NCI-H2107 (cell line): Measurements from ENCODE around the gene ABHD17A.

Experiments used
- DNase-seq: peaks from one replicate; lab custom pipeline; 2025; lab: John Stamatoyannopoulos, UW

ABHD17A gene

DNA sequence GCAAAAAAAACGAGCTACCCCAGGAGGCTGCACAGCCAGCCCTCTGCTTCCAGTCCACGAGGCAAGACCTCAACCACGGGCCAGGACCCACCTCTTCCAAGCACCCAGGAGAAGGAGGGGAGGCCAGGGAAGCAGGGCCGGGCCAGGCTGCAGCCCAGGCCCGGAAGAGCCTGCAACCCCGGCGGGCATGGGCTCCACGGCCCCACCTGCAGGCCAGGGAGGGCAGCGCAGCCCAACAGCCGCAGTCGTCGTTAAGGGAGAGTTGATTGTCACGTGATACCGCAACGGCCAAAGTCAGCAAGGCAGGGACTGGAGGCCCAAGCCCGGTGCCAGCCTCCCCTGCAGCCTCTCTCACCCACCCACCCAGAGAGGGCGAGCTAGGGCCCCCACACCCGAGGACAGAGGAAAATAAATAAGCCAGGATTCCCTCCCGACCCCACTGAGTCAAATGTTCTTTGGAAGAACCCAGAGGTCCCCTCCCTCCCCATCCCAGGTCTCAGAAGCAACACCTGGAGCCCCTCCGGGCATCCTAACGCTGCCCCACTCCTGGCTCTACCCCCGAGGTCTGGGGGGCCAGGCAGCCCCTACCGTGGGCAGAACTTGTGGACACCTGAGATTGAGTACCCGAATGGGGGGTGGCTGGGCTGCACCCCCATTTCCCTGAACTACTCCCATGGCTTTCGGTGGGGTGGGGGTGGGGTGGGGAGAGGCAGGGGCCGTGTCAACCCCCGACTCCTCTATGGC lies 31.8 kb downstream of the ABHD17A start:
- peak; percentile 55 for DNase-seq

- no peak for DNase-seq
Measured at GRCh38 chr19:1852581-1853128, 32.6 kb downstream of the ABHD17A start.

DNA sequence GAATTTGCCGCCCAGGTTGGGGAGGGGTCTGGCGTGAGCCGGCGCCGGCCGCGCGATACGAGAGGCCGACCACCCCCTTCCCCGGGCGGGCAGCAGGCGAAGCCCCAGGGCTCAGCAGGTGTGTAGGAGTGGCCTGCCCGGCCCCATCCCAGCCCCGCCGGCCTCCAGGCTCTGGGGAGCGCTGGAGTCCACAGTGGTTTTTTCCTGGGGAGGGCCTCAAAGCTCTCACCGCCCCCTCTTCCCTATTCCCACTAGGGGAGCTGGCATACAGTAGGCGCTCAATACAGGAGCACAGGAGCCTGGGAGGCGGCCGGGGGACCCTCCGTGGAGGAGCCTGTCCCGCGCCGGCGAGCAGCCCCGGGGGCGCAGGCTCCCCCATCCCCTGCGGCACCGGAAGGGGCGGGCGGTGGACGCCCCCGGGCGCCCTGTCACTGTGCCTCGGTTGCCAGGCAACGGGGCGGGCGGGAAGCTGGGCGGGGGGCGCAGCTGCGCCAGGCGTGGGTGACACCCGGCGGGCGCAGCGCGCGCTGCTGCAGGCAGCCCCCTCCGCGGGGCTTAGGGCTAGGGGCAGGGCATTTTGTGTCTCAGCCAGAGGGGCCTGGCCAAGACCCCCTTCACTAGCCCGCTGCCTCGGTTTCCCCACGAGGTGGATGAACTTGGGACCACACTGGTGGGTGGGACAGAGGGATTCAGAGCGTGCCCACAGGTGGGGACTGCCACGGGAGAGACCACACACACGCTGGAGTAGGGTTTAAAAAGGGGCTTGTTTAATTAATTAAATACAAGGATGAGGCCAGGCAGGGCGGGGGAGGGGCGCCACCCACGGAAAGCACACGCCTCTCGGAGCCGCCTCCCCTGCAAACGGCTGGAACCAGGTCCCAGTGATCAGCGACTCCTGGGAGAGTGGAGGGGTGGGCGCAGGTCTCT lies 33.4 kb downstream of the ABHD17A start:
- no peak for DNase-seq

DNA sequence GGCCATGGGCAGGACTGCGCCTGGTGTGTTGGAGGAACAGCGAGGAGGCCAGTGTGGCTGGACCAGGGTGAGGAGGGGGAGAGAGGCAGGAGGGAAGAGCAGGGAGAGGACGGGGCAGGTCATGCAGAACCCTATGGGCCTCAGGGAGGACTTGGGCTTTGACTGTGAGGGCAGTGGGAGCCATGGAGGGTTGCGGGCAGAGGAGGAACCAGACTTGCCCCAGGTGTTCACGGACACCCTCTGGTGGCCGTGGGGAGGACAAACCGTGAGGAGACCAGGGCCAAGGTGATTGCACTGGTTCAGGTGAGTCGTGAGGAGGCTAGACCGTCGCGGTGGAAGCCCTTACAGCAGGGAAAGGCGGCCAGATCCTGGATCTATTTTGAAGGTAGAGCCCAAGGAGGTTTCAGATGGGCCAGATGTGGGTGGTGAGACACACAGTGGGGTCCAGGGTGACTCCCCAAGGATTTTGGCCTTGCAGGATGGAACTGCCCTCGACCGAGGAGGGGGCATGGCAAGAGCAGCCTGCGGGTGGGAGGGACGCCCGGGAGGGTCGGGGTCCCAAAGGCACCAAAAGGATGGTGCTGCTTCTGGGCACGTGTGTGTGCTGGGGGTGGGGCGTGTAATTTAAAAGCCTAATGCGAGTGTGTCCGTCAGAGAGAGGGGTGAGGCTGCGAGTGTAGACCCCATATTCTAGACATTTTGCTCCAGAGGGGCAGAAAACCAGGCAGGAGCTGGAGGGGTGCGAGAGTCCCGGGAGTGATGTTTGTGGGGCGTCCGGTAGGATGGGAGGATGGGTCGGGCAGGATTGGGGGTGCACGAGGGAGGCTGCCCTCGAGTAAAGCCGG lies 34.3 kb downstream of the ABHD17A start:
- no peak for DNase-seq

DNA sequence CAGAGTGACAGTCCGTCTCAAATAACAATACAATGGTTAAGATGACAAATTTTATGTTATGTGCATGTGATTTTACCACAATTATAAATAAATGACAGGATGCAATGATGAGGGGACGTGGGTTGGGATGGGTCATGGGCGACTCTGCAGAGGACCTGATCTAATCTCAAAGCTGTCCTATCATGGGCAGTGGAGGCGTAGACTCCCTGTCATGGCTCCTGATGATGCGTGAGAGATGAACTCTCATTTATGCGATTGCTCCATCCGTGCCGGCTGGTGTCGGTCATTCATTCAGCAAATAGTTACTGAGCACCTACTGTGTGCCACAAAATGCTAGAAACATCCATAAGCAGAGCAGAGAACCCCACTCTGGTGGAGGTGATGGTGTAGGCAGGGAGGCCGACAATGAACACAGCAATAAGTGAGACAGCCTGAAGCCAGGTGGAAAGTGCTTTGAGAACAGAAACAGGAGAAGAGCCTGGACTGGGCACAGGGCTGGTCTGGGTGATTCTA lies 35.4 kb downstream of the ABHD17A start:
- DNase-seq: no peak

DNA sequence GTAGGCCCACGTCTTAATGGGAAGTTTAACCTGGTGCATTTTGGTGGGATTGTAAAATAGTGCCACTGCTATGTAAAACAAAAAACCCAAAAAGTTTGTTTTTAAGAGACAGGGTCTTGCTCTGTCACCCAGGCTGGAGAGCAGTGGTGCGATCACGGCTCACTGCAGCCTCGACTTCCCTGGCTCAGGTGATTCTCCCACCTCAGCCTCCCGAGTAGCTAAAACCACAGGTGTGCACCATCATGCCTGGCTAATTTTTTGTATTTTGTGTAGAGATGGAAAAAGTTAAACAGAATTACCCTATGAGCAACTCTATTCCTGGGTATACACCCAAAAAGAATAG lies 36.2 kb downstream of the ABHD17A start:
- DNase-seq: no peak

DNA sequence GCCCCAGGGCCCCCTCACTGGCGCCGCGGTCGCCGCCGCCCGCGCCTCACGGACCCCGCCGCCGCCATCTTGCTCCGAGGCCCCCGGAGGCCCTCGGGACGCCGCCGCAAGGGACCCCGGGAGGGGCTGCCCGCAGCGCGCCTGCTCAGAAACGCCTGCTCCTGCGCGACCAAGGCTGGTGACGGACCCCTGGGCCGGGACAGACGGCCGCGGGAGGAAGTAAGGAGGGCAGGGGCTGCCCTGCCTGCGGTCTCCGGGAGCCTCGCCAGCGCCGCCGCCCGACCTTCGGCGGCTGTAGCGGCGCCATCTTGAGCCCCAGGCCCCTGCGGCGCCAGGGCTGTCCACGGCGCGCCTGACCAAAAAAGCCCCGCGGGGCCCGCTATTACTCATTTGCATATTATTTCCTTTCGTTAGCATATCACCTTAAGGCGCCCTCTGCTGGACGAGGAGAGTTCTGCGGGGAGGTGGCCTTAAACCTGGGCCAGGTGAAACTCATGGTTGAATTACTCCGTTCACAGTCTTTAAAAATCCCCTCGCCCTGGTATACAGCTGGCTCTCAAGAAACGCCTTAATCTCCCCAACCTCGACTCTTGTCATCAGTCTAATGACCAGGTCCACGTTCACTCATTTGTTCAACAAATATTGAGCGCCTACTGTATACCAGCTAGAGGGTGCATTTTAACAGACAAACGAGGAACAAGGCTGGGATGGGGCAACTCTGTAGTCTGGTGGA lies 36.7 kb downstream of the ABHD17A start, which contains the start of gene REXO1:
TSS of gene REXO1 (minus strand) at position 85 of the 733 bp plus-strand sequence. CDS start 125 bp downstream, outside the sequence.
- DNase-seq: peak; percentile 86

- no peak for DNase-seq
Measured at GRCh38 chr19:1847684-1848398, 37.5 kb downstream of the ABHD17A start.

DNA sequence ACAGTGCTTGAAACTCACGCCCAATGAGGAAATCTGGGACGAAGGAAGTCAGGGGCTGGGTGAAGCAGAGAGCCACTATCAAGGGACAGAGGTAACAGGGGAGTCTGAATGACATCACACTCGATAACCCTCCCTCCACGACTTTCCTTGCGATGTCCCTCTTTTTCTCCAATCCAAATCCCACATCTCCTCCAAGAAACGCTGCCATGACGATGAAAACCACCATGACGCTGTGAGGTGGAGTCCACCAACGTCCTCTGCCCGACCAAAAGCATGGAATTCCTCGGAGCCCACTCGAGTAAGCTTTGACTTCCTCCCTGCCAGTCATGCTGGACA lies 38.0 kb downstream of the ABHD17A start:
- DNase-seq: no peak

- no peak for DNase-seq
Measured at GRCh38 chr19:1846517-1847204, 38.6 kb downstream of the ABHD17A start.

DNA sequence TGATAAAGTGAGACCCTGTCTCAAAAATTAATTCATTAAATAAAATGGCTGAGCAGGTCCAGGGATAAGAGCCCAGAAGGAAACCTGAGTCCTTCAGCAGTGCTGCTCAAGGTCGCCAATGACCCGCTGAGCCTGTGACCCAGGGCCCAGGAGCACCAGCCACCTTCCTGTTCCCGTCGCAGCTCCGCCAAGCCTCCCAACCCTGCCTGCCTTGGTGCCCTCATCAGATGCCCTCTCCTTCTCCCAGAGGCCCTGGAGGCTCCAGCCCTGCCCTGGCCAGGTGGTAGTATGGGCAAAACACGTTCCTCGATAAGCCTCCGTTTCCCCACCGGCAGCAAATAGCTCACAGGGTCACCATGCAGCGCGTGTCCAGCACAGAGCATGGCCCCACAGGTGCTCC lies 39.7 kb downstream of the ABHD17A start:
- no peak for DNase-seq

DNA sequence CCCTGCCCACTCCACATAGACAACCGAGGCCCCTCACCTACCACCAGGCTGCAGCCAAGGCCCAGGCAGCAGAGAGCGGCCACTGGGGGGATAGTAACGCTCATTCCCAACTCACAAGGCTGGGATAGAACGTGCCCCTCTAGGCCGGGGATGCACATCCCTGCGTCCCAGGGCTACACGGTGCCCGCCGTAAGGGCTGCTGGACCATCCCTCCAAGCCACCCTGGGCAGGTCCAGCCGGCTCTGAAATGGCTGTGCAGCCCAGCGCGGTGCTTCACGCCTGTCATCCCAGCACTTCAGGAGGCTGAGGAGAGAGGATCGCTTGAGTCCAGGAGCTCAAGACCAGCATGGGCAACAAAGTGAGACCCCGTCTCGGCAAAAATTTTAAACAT lies 40.2 kb downstream of the ABHD17A start:
- DNase-seq: no peak

DNA sequence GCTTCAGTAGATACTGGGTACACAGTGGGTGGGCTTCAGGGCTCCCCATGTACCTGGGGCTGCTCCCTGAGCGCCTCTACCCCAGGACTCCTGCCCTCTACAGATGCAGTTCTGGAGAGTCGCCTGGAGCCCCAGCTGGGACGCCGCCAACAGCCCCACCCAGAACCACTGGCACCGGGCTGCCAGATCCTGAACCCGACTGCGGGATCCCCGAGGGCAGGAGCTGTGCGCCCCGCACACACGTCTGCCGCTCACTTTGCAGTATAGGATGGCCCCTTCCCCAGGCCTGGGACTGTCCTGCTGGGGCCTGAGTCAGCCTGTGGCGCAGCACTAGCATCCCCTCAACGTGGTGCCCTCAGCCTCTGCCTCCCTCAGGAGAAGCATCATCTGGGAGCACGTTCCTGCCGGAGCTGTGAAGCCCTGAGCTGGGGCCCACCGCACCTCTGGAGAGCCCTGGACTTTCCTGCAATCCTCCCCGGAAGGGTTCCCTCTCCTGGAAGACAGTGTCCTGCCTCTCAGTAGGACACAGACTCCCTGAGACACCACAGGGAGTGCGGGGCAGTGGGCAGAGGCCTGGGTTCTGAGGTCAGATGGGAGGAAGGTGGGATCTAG lies 40.7 kb downstream of the ABHD17A start:
- DNase-seq: no peak

GRCh38 chr19:1843646-1844394 lies 41.5 kb downstream of the ABHD17A start:
- no peak for DNase-seq

- no peak for DNase-seq
Measured at GRCh38 chr19:1843116-1843515, 42.2 kb downstream of the ABHD17A start.

GRCh38 chr19:1841209-1841924 lies 43.9 kb downstream of the ABHD17A start:
- DNase-seq: no peak

GRCh38 chr19:1840541-1841115 lies 44.7 kb downstream of the ABHD17A start:
- no peak for DNase-seq
